Colonic mucosa (tissue), 4 donors: ENCODE results near the gene TPK1. TPM values are rescaled to one million over a fixed set of nuclear protein-coding genes. Genes with fewer than 3 reads are reported as not detected.

Source experiments
- DNase-seq: peaks from one replicate; pipeline ENCODE4 v3.0.0-alpha.2; 2020
- H3K27ac ChIP-seq: fragments of 200-600 bp; one replicate; pipeline ENCODE4 v1.8.0; 2021
- H3K27me3 ChIP-seq: fragments of 200-600 bp; one replicate; pipeline ENCODE4 v1.8.0; 2021
- H3K36me3 ChIP-seq: fragments of 200-600 bp; one replicate; pipeline ENCODE4 v1.8.0; 2021
- H3K4me1 ChIP-seq: fragments of 200-600 bp; one replicate; pipeline ENCODE4 v1.8.0; 2021; ENCODE audit warnings: mild to moderate bottlenecking
- H3K4me3 ChIP-seq: fragments of 200-600 bp; one replicate; pipeline ENCODE4 v1.8.0; 2021
- H3K9ac ChIP-seq, 2 donors: one replicate each; pipeline ENCODE4 v1.7.0; 2013; ENCODE audit warnings: control low read depth in 2 of 2, low read depth in 2 of 2, low read length in 2 of 2
- H3K9me3 ChIP-seq: fragments of 200-600 bp; one replicate; pipeline ENCODE4 v1.8.0; 2021
- intact Hi-C: fragments of 100-400 bp; cut with DNase I; formaldehyde crosslinking; loops from one replicate; pipeline ENCODE4 v1.14.1; 2022
- total RNA-seq, 2 donors: library from RNA; stranded (reverse); fragmentation: NEBNext Ultra II Directional in 1 of 2; extraction: Animal tissue kit (Norgen Biotek cat#: 25700) in 1 of 2; gene quantifications; one replicate each; pipeline ENCODE4 v1.2.1, GENCODE V29; 2021
- TF ChIP-seq, protein P1 (sequence below): fragments of 200-600 bp; IDR thresholded peaks from one replicate; pipeline ENCODE4 v1.8.0; 2022; ENCODE audit warnings: antibody characterized with exemption, mild to moderate bottlenecking
- donor health status: healthy.
- donor health status: DM: no; HTN: no; CAD: no.
- donor health status: DM: no; HTN: no; CAD: no.

TPK1 gene
- total RNA-seq, 2 donors from 2014 or later = 8.0 to 18.8 TPM

DNA sequence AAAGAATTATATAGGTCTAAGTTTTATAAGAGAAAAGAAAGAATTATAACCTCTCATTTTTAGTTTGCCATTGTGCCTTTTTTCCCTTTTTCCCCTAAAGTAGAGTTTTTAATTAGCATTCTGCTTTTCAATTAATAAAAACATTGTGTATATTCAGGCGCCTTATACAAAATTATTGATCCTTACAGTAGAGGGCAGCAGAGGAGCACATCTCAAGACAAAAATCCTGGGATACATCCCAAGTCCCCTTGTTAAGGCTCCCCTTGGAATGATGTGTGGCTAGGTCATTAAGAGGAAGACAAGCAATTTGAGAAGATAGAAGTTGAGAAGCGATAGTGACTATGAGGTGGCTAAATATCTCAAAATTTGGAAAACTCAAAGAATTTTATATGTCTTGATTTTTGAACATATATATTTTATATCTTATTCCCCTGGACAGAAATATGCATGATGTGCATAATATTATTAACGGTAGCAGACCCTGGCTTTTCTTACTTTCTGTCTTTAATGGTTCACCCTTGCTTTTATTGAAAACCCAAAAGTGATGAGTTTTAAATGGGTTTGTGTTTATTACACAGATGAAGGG is 19.1 kb upstream of the TPK1 start:
- Histone ChIP-seq H3K4me3 (no peak overlapping the region), H3K36me3 (no peaks in the 10 kb centered on the region), H3K4me1 (no peaks in the 10 kb centered on the region), H3K9ac (no peak overlapping the region), H3K27ac (no peak overlapping the region), H3K27me3 (no peaks in the 10 kb centered on the region), H3K9me3 (no peaks in the 10 kb centered on the region)
- no peak for DNase-seq
- intact Hi-C loops = loop anchor here (5.0 kb wide), 1 partner anchor 1232 kb away; no protein-coding TSS in a partner anchor
- TF ChIP-seq, protein P1, sequence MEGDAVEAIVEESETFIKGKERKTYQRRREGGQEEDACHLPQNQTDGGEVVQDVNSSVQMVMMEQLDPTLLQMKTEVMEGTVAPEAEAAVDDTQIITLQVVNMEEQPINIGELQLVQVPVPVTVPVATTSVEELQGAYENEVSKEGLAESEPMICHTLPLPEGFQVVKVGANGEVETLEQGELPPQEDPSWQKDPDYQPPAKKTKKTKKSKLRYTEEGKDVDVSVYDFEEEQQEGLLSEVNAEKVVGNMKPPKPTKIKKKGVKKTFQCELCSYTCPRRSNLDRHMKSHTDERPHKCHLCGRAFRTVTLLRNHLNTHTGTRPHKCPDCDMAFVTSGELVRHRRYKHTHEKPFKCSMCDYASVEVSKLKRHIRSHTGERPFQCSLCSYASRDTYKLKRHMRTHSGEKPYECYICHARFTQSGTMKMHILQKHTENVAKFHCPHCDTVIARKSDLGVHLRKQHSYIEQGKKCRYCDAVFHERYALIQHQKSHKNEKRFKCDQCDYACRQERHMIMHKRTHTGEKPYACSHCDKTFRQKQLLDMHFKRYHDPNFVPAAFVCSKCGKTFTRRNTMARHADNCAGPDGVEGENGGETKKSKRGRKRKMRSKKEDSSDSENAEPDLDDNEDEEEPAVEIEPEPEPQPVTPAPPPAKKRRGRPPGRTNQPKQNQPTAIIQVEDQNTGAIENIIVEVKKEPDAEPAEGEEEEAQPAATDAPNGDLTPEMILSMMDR = peak; percentile 55

DNA sequence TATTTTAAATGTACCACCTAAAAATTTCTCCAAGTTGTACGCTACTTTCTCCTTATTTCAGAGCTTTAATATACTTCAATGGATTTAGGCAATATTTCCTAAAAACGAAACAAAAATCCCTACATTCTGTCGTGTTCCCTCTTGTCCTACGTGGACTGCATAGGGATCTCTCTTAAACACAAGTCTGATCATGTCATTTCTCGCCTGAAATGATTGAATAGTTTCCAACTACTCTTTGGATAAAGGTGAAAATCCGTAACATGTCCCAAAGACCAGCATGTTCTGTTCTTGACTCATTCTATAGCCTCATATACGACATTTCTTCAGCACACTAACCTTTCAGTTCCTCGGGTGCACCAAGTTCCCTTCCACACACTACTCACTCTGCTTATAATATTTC is 17.7 kb upstream of the TPK1 start:
- no peaks in the 10 kb centered on the region for H3K27me3 ChIP-seq
- H3K9me3 ChIP-seq = no peaks in the 10 kb centered on the region
- DNase-seq = no peak
- intact Hi-C loops = no loop called here
- TF ChIP-seq, protein P1 = no peak
- H3K36me3 ChIP-seq = no peaks in the 10 kb centered on the region
- no peaks in the 10 kb centered on the region for H3K4me1 ChIP-seq
- no peak overlapping the region for H3K27ac ChIP-seq
- no peak overlapping the region for H3K4me3 ChIP-seq
- H3K9ac ChIP-seq = no peak overlapping the region

DNA sequence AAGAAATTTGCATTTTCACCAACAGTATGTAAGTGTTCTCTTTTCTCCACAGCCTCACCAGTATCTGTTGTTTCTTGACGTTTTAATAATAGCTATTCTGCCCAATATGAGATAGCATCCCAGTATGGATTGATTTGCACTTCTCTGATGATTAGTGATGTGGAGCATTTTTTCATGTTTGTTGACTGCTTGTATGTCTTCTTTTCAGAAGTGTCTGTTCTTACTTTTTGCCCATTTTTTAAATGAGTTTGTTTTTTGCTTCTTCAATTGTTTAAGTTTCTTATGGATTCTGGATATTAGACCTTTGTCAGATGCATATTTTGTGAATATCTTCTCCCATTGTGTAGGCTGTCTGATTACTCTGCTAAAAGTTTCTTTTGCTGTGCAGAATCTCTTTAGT is 12.2 kb upstream of the TPK1 start:
- Histone ChIP-seq H3K4me3 (no peak overlapping the region), H3K36me3 (no peaks in the 10 kb centered on the region), H3K4me1 (no peaks in the 10 kb centered on the region), H3K9ac (no peak overlapping the region), H3K27me3 (no peaks in the 10 kb centered on the region), H3K27ac (no peak overlapping the region), H3K9me3 (no peaks in the 10 kb centered on the region)
- intact Hi-C loops = no loop called here
- no peak for DNase-seq
- TF ChIP-seq, protein P1 = no peak

DNA sequence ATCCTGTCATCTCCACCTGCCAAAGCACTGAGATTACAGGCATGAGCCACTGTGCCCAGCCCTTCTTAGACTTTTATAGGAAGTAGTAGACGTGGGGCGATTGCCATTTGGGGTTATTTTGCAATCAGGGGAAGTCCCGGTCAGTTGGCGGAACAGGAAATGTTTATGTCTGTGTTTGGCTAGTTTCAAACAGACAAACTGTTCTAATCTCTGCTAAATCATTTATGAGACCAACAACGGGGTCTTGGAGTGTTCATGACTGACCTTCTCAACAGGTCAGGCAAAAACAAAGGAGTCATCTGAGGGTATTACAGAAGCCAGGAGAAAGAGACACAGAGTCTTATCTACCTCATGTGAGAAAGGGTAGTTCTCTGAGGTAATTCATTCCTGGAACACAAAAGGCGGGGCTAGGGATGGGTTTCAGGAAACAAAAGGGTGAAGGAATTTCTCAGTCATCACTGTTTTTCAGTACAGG is 6.6 kb upstream of the TPK1 start:
- intact Hi-C loops = no loop called here
- Histone ChIP-seq H3K9ac (peak overlapping the region in 1 of 2 donors; percentile 28), H3K4me3 (no peak overlapping the region), H3K9me3 (no peaks in the 10 kb centered on the region), H3K27ac (peak overlapping the region; percentile 69), H3K36me3 (no peaks in the 10 kb centered on the region), H3K4me1 (no peaks in the 10 kb centered on the region), H3K27me3 (no peaks in the 10 kb centered on the region)
- TF ChIP-seq, protein P1 = no peak
- peak; percentile 85 for DNase-seq

DNA sequence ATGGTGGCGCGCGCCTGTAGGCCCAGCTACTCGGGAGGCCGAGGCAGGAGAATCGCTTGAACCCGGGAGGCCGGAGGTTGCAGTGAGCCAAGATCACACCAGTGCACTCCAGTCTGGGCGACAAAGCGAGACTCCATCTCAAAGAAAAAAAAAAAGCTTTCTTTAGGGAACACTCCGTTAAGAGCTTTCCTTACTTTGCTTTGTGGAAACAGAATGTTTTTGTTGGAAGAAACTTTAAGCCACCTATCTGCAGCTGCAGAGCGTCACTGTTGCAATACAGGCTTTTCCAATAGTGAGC is 641 bp upstream of the TPK1 start:
- intact Hi-C loops = no loop called here

More for the DNA sequence above, 641 bp upstream of the TPK1 start:
- no peak overlapping the region for H3K9ac ChIP-seq
- TF ChIP-seq, protein P1 = no peak
- H3K4me1 ChIP-seq = no peaks in the 10 kb centered on the region
- H3K27me3 ChIP-seq = no peaks in the 10 kb centered on the region
- peak overlapping the region; percentile 64 for H3K4me3 ChIP-seq
- no peaks in the 10 kb centered on the region for H3K36me3 ChIP-seq
- H3K27ac ChIP-seq = peak overlapping the region; percentile 92
- no peaks in the 10 kb centered on the region for H3K9me3 ChIP-seq
- DNase-seq = no peak
